DND-41 (cell line): ENCODE results near the gene NAPSA.

Experiments used
- ATAC-seq: fragments of 200-7000 bp; cut with Tn5 transposase; 3 replicates; pipeline ENCODE4 v1.9.1; 2021; ENCODE audit warnings: low read depth; ENCODE audit not compliant: insufficient read depth
- DNase-seq: peaks from one replicate; pipeline ENCODE4 v3.0.0-alpha.2; 2020
- H2AFZ ChIP-seq: 2 replicates; pipeline ENCODE4 v1.6.0; 2012; ENCODE audit warnings: low read depth, low read length
- H3K27ac ChIP-seq: 2 replicates; pipeline ENCODE4 v1.5.1; 2012; ENCODE audit warnings: low read length, inconsistent platforms
- H3K27me3 ChIP-seq: fragments of 200-600 bp; sonication (generic); 2 replicates; pipeline ENCODE4 v1.6.0; 2012; ENCODE audit warnings: low read length, mild to moderate bottlenecking, inconsistent platforms; ENCODE audit not compliant: insufficient read depth, poor library complexity
- H3K36me3 ChIP-seq: 2 replicates; pipeline ENCODE4 v1.5.1; 2012; ENCODE audit warnings: low read length, inconsistent platforms; ENCODE audit not compliant: insufficient read depth
- H3K4me1 ChIP-seq: 2 replicates; pipeline ENCODE4 v1.5.1; 2012; ENCODE audit warnings: mild to moderate bottlenecking, low read length; ENCODE audit not compliant: insufficient read depth
- H3K4me2 ChIP-seq: 2 replicates; pipeline ENCODE4 v1.6.0; 2012; ENCODE audit warnings: mild to moderate bottlenecking, moderate library complexity, low read length, inconsistent platforms; ENCODE audit not compliant: insufficient read depth
- H3K4me3 ChIP-seq, 2 experiments: fragments of 200-600 bp in 1 of 2; shearing (Covaris generic) in 1 of 2; 2 replicates each; pipeline ENCODE4 v1.5.1; 2012 to 2016; ENCODE audit warnings: inconsistent platforms in 2 of 2, low read length in 2 of 2, mild to moderate bottlenecking in 2 of 2, low read depth in 1 of 2, moderate library complexity in 1 of 2
- H3K79me2 ChIP-seq: 2 replicates; pipeline ENCODE4 v1.6.0; 2012; ENCODE audit warnings: low read length, inconsistent platforms; ENCODE audit not compliant: insufficient read depth
- H3K9ac ChIP-seq: 2 replicates; pipeline ENCODE4 v1.6.0; 2012; ENCODE audit warnings: low read depth, mild to moderate bottlenecking, inconsistent platforms, low read length, moderate library complexity
- H3K9me3 ChIP-seq: 2 replicates; pipeline ENCODE4 v1.5.1; 2012; ENCODE audit warnings: low read length, moderate library complexity, mild to moderate bottlenecking, inconsistent platforms; ENCODE audit not compliant: insufficient read depth, severe bottlenecking
- H4K20me1 ChIP-seq: 2 replicates; pipeline ENCODE4 v1.6.0; 2012; ENCODE audit warnings: low read length; ENCODE audit not compliant: insufficient read depth
- EZH2 ChIP-seq: IDR thresholded peaks from 3 replicates; pipeline ENCODE4 v1.6.1; 2012; ENCODE audit warnings: borderline replicate concordance, low read depth, mild to moderate bottlenecking, moderate library complexity, low read length, inconsistent platforms; ENCODE audit not compliant: severe bottlenecking
- TF ChIP-seq, protein P1 (sequence below): IDR thresholded peaks from 2 replicates; pipeline ENCODE4 v1.5.1; 2012; ENCODE audit warnings: borderline replicate concordance, low read length, moderate library complexity, mild to moderate bottlenecking; ENCODE audit not compliant: poor library complexity, severe bottlenecking; ENCODE audit errors: extremely low read depth

The NAPSA gene

DNA sequence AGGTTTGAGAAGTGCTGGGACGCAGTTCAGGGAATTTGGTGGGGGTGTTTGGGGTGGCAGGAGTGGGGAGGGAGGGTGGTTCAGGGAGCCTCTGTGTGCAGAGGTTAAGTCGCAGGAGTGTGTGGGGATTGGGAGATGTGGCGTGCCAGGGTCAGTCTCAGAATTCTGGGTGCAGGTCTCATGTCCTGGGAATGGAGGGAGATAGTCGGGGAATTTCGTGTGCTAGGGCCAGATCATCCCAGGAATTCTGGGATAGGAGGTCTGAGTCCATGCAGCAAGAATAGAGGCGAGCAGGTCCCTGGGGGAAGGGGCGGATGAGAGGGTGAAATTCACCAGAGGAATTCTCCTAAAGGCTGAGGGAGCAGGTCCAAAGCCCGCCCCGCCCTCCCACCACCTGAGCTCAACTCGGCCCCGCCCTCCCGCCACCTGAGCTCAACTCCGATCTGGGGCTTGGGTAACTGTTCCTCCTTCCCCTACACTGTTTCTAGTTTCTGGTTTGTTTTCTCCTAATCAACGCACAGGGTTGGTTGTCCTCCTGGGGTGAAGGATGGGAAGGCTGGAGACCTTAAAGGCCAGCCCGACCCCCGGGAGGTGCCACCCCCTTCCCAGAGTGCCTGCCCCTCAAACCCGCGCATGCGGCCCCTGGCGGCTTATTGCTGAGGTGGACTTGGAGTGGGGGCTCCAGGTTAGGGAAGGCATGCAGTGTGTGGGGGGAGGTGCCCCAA lies 51.5 kb downstream of the NAPSA start:
- Histone ChIP-seq H3K4me2 (no peak overlapping the region), H2AFZ (no peak overlapping the region), H3K4me1 (peaks cover 7% of the 10 kb centered on the region; the same call in 1 of the 2 replicates), H3K9ac (no peak overlapping the region), H3K9me3 (no peaks in the 10 kb centered on the region), H3K4me3 (no peak overlapping the region), H3K79me2 (no peaks in the 10 kb centered on the region), H3K36me3 (no peaks in the 10 kb centered on the region), H4K20me1 (no peaks in the 10 kb centered on the region; the same call in 1 of the 2 replicates), H3K27me3 (no peaks in the 10 kb centered on the region), H3K27ac (no peak overlapping the region)
- no peak for DNase-seq
- TF ChIP-seq, protein P1, sequence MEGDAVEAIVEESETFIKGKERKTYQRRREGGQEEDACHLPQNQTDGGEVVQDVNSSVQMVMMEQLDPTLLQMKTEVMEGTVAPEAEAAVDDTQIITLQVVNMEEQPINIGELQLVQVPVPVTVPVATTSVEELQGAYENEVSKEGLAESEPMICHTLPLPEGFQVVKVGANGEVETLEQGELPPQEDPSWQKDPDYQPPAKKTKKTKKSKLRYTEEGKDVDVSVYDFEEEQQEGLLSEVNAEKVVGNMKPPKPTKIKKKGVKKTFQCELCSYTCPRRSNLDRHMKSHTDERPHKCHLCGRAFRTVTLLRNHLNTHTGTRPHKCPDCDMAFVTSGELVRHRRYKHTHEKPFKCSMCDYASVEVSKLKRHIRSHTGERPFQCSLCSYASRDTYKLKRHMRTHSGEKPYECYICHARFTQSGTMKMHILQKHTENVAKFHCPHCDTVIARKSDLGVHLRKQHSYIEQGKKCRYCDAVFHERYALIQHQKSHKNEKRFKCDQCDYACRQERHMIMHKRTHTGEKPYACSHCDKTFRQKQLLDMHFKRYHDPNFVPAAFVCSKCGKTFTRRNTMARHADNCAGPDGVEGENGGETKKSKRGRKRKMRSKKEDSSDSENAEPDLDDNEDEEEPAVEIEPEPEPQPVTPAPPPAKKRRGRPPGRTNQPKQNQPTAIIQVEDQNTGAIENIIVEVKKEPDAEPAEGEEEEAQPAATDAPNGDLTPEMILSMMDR: no peak
- no peak for TF ChIP-seq EZH2
- no peak for ATAC-seq

DNA sequence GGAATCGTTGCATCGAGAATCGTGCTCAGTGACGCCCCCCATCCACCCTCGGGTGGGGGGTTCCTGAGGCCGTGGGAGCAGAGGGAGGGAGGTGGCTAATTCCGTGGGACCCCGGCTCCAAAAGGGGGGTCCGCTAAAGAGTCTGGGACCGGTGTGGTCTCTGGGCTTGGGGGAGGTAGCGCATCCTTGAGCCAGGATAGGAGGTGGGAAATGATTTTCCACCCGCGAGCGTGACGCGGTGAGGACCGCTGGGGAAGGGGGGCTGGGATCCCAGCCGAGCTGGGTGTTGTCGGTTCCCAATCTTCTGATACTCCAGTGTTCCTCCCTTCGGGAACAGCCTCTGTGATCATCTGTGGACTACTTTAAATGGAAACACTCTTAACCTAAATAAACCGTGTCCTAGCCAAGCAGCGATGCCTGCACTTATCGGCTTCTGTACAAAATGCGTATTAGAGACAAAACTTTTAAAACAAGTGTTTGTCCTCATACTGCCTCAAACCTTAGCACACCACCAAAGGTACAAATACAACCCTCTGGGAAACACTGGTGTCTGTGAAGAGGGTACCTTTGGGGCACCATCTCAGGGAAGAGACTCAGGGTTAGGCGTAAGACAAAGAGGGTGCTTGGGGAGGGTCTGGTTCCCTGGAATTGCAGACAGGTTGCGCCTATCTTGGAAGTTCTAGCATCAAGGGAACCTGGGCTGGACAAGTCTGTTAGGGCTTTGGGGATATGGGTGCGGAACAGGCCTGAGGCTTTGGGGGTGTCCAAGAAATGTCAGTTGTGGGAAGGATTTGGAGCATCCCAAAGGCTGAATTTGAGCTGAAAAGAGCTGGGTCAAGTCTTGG lies 52.2 kb downstream of the NAPSA start:
- Histone ChIP-seq H3K79me2 (no peaks in the 10 kb centered on the region), H3K36me3 (no peaks in the 10 kb centered on the region), H3K27ac (no peak overlapping the region), H3K9ac (no peak overlapping the region), H3K4me3 (no peak overlapping the region), H2AFZ (no peak overlapping the region), H3K4me2 (no peak overlapping the region), H3K9me3 (no peaks in the 10 kb centered on the region), H3K4me1 (peaks cover 7% of the 10 kb centered on the region; the same call in 1 of the 2 replicates), H3K27me3 (no peaks in the 10 kb centered on the region), H4K20me1 (no peaks in the 10 kb centered on the region; the same call in 1 of the 2 replicates)
- no peak for TF ChIP-seq EZH2
- TF ChIP-seq, protein P1: no peak
- DNase-seq: no peak
- no peak for ATAC-seq

- DNase-seq (no peak), ATAC-seq (no peak)
- Histone ChIP-seq H3K79me2 (no peaks in the 10 kb centered on the region), H3K27ac (no peak overlapping the region), H3K36me3 (no peaks in the 10 kb centered on the region), H2AFZ (no peak overlapping the region), H4K20me1 (no peaks in the 10 kb centered on the region; the same call in 1 of the 2 replicates), H3K4me1 (peaks cover 7% of the 10 kb centered on the region; the same call in 1 of the 2 replicates), H3K9me3 (no peaks in the 10 kb centered on the region), H3K9ac (no peak overlapping the region), H3K27me3 (peaks cover 2% of the 10 kb centered on the region), H3K4me3 (no peak overlapping the region), H3K4me2 (no peak overlapping the region)
- TF ChIP-seq EZH2: no peak
- TF ChIP-seq, protein P1: no peak
These were observed 53.5 kb downstream of the NAPSA start for GRCh38 chr19:50311723-50312635.
